GM12892 (cell line): ENCODE measurements around the gene RAB22A.

Experiments used
- DNase-seq: peaks from one replicate; pipeline ENCODE4 v3.0.0; 2011; ENCODE audit not compliant: insufficient read length
- FAIRE-seq: peaks from 2 replicates; lab custom pipeline; 2011; peaks lifted over from hg19 to GRCh38; lab: Jason Lieb, UNC
- POLR2A ChIP-seq: IDR thresholded peaks from 2 replicates; pipeline ENCODE4 v1.6.1; 2011; ENCODE audit warnings: low read depth, low read length, control low read depth
- POLR2AphosphoS5 ChIP-seq: IDR thresholded peaks from 2 replicates; pipeline ENCODE4 v1.6.1; 2011; ENCODE audit warnings: low read depth, low read length, control low read depth
- TAF1 ChIP-seq: IDR thresholded peaks from 2 replicates; pipeline ENCODE4 v1.6.1; 2011; ENCODE audit warnings: low read depth, mild to moderate bottlenecking, control low read depth, low read length, borderline replicate concordance

Gene RAB22A

GRCh38 chr20:58392286-58392685, 82.8 kb downstream of the RAB22A start:
- DNase-seq (no peak), FAIRE-seq (no peak)
- TF ChIP-seq POLR2AphosphoS5 (no peak), TAF1 (no peak), POLR2A (no peak)

GRCh38 chr20:58393299-58393698, 83.8 kb downstream of the RAB22A start:
- FAIRE-seq (no peak), DNase-seq (no peak)
- TF ChIP-seq POLR2AphosphoS5 (no peak), POLR2A (no peak), TAF1 (no peak)

- TF ChIP-seq TAF1 (no peak), POLR2AphosphoS5 (no peak), POLR2A (no peak)
- DNase-seq (no peak), FAIRE-seq (no peak)
Measured at GRCh38 chr20:58394801-58395200, 85.3 kb downstream of the RAB22A start.

- no peak for FAIRE-seq
- no peak for TF ChIP-seq POLR2A
- no peak for TF ChIP-seq POLR2AphosphoS5
- TF ChIP-seq TAF1: no peak
- no peak for DNase-seq
Measured at GRCh38 chr20:58395604-58396003, 86.1 kb downstream of the RAB22A start.

- DNase-seq (no peak), FAIRE-seq (no peak)
- TF ChIP-seq TAF1 (no peak), POLR2A (no peak), POLR2AphosphoS5 (no peak)
Measured at GRCh38 chr20:58397429-58397828, 87.9 kb downstream of the RAB22A start.

GRCh38 chr20:58398254-58398653, 88.7 kb downstream of the RAB22A start:
- no peak for DNase-seq
- TF ChIP-seq TAF1 (no peak), POLR2A (no peak)
- FAIRE-seq: no peak

GRCh38 chr20:58399926-58400325, 90.4 kb downstream of the RAB22A start:
- DNase-seq (no peak), FAIRE-seq (no peak)
- no peak for TF ChIP-seq POLR2A
- no peak for TF ChIP-seq POLR2AphosphoS5
- no peak for TF ChIP-seq TAF1

- FAIRE-seq: peak; percentile 21
- DNase-seq: no peak
- TF ChIP-seq POLR2AphosphoS5: no peak
- TF ChIP-seq TAF1: no peak
- no peak for TF ChIP-seq POLR2A
Measured at GRCh38 chr20:58401162-58401561, 91.6 kb downstream of the RAB22A start.

- FAIRE-seq: peak; percentile 69
- no peak for TF ChIP-seq POLR2A
- TF ChIP-seq POLR2AphosphoS5: no peak
- no peak for TF ChIP-seq TAF1
Measured at GRCh38 chr20:58402305-58402704, 92.8 kb downstream of the RAB22A start.

GRCh38 chr20:58402827-58403226, 93.3 kb downstream of the RAB22A start:
- DNase-seq (no peak), FAIRE-seq (no peak)
- TF ChIP-seq TAF1: no peak
- TF ChIP-seq POLR2AphosphoS5: no peak
- no peak for TF ChIP-seq POLR2A

More at GRCh38 chr20:58402305-58402704, 92.8 kb downstream of the RAB22A start:
- DNase-seq: no peak

- FAIRE-seq (peak; percentile 42), DNase-seq (no peak)
- TF ChIP-seq POLR2AphosphoS5: no peak
- no peak for TF ChIP-seq POLR2A
- TF ChIP-seq TAF1: no peak
Measured at GRCh38 chr20:58403272-58403671, 93.8 kb downstream of the RAB22A start.

- FAIRE-seq (no peak), DNase-seq (no peak)
- TF ChIP-seq TAF1 (no peak), POLR2A (no peak), POLR2AphosphoS5 (no peak)
Measured at GRCh38 chr20:58405504-58406291, 96.2 kb downstream of the RAB22A start.

GRCh38 chr20:58406422-58407001, 97.0 kb downstream of the RAB22A start:
- no peak for DNase-seq
- no peak for FAIRE-seq
- no peak for TF ChIP-seq POLR2A
